Natural killer cell treated with Interleukin-12 subunit alpha and Interleukin-12 subunit beta and Interleukin-15 and Interleukin-18, amount 100 ng/mL, for 72 hours (primary cell): Measurements from ENCODE around the gene VEGFB. TPM values are rescaled to one million over a fixed set of nuclear protein-coding genes. Genes with fewer than 3 reads are reported as not detected.

ENCODE experiments used
- ATAC-seq, 2 donors: fragments of 150-1000 bp; cut with Tn5 transposase in 1 of 2; sonication (Bioruptor Pico), chemical (Tn5 transposase) in 1 of 2; 2 replicates each; pipeline ENCODE4 v1.10.0; 2021
- DNase-seq: peaks from one replicate; pipeline ENCODE4 v3.0.0; 2022; ENCODE audit warnings: low spot score
- H3K27ac Mint-ChIP-seq, 2 donors: 1 replicate in 1 of 2; 2 replicates in 1 of 2; pipeline ENCODE4 v1.8.0; 2022; ENCODE audit warnings: mixed read lengths in 2 of 2, mild to moderate bottlenecking in 1 of 2, moderate library complexity in 1 of 2
- H3K27me3 Mint-ChIP-seq, 2 donors: 1 replicate in 1 of 2; 2 replicates in 1 of 2; pipeline ENCODE4 v1.8.0; 2022; ENCODE audit warnings: mixed read lengths in 2 of 2
- H3K36me3 Mint-ChIP-seq: one replicate; pipeline ENCODE4 v1.8.0; 2022; ENCODE audit warnings: mixed read lengths
- H3K4me1 Mint-ChIP-seq, 2 donors: 1 replicate in 1 of 2; 2 replicates in 1 of 2; pipeline ENCODE4 v1.8.0; 2022; ENCODE audit warnings: low read depth in 2 of 2, mixed read lengths in 2 of 2, mild to moderate bottlenecking in 1 of 2
- H3K4me3 Mint-ChIP-seq: one replicate; pipeline ENCODE4 v1.8.0; 2022; ENCODE audit warnings: mixed read lengths
- H3K9me3 Mint-ChIP-seq: 2 replicates; pipeline ENCODE4 v1.8.0; 2022; ENCODE audit warnings: mixed read lengths
- total RNA-seq, 2 donors: library from RNA; stranded (reverse); gene quantifications; one replicate each; pipeline ENCODE4 v1.2.3, GENCODE V29; 2022

The VEGFB gene
- total RNA-seq, 2 donors from 2014 or later = 38.7 to 42.3 TPM

DNA sequence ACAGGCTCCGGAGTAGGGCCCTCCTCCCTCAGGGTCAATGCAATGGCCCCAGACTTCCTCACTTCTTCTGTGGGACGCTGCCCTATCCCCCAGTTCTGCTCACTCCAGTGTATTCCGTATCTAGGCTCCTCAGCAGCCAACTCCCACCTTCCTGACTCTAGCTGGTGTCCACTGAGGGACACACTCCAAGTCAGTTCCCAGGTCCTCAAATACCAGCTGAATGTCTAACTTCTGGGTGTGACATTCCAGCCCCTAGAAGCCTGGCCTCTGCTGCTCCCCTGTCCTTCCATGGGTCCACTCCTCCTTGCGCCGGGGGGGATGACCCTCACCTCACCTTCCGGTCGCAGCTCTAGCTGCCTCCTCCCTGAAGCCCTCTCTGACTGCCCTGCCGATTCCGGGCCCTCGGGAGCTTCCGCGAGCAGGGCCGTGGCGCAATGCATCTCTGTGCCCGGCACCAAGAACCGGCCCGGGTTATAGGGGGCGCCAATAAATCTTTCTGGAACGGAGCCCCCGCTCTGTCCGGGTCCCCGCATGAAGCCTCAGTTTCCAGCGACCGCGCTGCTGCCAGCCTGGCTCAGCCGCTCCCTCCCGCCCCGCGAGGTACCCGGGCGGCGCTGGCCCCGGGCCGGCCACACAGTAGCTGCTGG lies 34.6 kb downstream of the VEGFB start:
- no peaks in the 10 kb centered on the region for H3K27me3 Mint-ChIP-seq

DNA sequence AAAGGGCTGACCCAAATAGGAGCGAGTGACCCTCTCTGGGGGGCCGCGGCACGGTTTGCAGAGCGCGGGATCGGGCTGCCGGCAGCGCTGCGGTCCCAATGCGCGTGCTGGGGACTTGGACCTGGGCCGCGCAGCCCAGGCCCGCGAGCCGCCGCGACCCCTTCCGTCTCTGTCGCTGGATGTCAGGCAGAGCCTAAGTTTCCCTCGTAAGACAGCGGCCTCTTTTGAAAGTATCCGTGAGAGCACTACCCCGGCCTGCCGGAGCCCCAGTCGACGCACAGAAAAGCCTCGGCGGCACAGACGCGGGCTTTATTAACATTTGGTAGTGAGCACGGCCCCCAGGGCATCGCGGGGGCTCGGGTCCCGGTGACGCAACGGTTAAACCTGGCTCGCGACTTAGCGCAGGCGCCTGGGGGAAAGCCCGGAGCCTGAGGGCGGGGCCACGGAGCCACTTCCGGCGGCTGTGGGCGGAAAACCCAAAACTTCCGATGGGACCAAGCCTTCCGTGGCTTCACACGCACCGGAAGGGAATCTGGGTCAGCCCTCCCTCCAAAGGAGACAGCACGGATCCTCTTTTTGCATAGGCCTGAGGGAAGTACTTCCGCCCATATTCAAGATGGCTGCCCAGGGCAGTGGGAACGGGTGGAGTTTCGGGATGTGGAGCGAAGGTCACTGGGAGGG lies 35.3 kb downstream of the VEGFB start:
- peak; percentile 87 to 92 for ATAC-seq
- H3K36me3 Mint-ChIP-seq = no peaks in the 10 kb centered on the region
- peak; percentile 98 for DNase-seq

More for the DNA sequence above, 34.6 kb downstream of the VEGFB start:
- ATAC-seq (peak; percentile 52 to 54), DNase-seq (peak; percentile 87)
- Mint-ChIP-seq H3K4me1 (peaks cover 26 to 30% of the 10 kb centered on the region in 2 donors), H3K36me3 (no peaks in the 10 kb centered on the region), H3K4me3 (peak overlapping the region; percentile 100), H3K27ac (peak overlapping the region; percentile 99), H3K9me3 (no peaks in the 10 kb centered on the region)

DNA sequence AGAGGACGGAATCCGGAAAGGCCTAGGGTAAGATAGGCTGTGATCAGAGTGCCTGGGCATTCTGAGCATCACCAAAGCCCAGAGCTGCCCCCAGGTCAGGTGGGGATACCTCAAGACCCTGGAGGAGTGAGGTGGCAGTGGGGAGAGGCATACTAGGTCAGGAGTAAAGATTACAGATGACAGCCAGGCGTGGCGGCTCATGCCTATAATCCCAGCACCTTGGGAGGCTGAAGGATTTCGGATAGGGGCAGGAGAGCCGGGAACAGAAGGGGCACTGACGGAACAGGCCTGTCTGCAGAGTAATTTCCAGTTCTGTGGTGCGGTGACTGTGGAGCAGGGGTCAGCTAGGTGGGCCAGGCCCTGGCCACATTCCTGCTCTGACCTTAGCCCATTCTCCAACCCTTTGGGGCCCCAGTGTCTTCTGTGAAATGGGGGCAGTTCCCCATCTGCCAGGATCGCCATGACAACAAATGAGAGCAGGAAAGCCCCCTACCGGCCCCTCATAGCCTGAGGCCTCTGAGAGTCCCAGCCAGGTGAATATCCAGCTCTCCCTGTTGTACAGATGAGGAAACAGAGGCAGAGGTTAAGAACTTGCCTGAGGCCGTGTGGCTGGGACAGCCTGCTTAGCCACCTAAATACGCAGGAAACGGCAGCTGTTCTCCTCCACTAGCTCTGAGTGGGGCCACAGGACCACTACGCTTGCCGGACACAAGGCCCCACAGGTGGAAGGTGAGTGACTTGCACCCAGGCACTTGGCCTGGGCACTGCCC lies 40.8 kb downstream of the VEGFB start:
- Mint-ChIP-seq H3K36me3 (no peaks in the 10 kb centered on the region), H3K27me3 (no peaks in the 10 kb centered on the region), H3K4me3 (no peak overlapping the region), H3K27ac (no peak overlapping the region), H3K9me3 (no peaks in the 10 kb centered on the region), H3K4me1 (peaks cover 6 to 7% of the 10 kb centered on the region in 2 donors)
- no peak for DNase-seq
- no peak for ATAC-seq

More for the DNA sequence above, 35.3 kb downstream of the VEGFB start:
- Mint-ChIP-seq H3K4me1 (peaks cover 26 to 30% of the 10 kb centered on the region in 2 donors), H3K27me3 (no peaks in the 10 kb centered on the region), H3K27ac (peak overlapping the region; percentile 99), H3K9me3 (no peaks in the 10 kb centered on the region), H3K4me3 (peak overlapping the region; percentile 100)

DNA sequence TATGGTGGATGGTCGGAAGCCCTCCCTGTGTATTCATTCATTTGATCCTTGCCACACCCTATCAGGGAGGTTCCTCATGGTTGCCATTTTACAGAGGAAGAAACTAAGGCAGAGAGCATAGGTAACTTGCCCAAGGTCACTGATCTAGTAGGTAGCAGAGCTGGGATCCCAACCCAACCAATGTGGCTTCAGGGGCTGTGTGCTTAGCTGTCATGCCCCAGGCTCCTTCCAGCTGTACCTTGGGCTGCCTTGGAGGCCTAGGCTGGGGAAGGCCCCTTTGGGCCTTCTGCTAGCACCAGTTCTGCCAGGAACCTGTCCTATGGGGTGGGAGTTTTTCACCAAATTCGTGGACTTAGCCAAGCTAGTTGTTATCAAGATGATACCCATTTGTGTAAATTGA lies 41.5 kb downstream of the VEGFB start:
- Mint-ChIP-seq H3K27me3 (no peaks in the 10 kb centered on the region), H3K9me3 (no peaks in the 10 kb centered on the region), H3K36me3 (no peaks in the 10 kb centered on the region), H3K4me1 (peaks cover 4 to 5% of the 10 kb centered on the region in 2 donors), H3K27ac (no peak overlapping the region), H3K4me3 (no peak overlapping the region)
- no peak for ATAC-seq
- DNase-seq = no peak

DNA sequence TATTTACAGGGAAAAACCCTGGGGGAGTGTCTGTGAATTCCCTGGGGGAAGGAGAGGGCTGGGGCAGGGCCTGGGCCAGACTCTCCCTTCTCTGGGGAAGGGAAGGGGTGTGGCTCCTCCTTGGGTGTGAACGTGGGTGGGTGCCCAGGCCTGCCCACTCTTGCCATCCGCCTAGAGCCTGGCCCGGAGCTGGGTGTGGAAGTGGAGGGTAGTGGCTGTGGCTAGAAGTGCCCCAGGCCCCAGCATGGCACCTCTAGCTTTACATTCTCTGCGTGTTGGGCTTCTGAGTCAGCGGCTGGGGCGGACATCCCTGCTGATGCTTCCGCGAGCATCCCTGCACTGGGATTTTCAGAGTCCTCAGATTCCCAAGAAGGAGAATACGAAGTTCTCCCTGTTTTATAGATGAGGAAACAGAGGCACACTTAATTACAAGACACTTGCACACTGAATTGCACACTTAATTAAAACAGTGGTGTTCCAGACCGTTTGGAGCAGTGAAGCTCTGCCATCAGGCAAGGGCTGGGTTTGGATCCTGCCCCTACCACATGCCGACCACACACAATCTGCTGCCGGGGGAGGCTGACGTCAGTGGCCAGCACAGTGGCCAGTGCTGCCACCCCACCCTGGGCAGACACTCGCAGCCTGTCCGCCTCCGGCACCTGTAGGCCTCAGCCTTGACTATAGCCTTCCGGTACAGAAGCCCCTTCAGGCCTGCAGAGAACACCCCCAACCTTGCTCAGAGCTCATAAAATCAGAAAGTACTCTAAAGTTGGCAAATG lies 42.5 kb downstream of the VEGFB start:
- ATAC-seq (no peak), DNase-seq (no peak)
- Mint-ChIP-seq H3K27ac (no peak overlapping the region), H3K36me3 (no peaks in the 10 kb centered on the region), H3K4me1 (peaks cover 3 to 9% of the 10 kb centered on the region in 2 donors), H3K27me3 (no peaks in the 10 kb centered on the region), H3K4me3 (no peak overlapping the region), H3K9me3 (no peaks in the 10 kb centered on the region)

DNA sequence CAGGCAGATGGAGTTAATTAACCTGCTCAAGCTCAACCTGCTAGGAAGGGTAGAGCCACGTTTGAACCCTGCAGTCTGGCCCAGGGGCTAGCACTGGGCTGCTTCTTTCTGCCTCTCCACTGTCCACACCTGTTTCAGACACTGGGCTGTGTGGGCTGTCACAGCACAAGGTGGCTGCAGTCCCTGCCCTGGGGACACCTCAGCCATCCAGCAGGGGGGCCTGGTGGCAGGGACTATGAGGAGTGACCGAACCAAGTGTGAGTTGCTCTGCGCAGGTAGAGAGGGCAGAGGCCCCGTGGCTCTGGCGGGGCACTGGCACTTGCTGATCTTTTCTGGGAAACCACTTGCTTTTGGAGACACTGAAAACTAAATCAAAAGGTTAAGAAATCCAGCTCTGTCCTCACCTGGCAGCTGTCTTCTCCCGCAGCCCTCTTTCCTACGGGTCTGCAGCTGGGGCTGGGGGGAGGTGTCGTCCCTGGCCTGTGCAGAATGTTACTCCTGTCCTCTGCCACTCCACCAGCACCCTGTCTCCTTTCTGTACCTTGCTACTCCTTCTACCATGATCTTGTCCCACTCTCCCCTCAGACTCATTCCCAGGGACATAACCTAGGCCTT lies 44.3 kb downstream of the VEGFB start:
- Mint-ChIP-seq H3K27ac (no peak overlapping the region), H3K4me1 (peaks cover 0 to 12% of the 10 kb centered on the region in 2 donors), H3K27me3 (no peaks in the 10 kb centered on the region), H3K9me3 (no peaks in the 10 kb centered on the region), H3K4me3 (no peak overlapping the region), H3K36me3 (no peaks in the 10 kb centered on the region)
- no peak for DNase-seq
- no peak for ATAC-seq

DNA sequence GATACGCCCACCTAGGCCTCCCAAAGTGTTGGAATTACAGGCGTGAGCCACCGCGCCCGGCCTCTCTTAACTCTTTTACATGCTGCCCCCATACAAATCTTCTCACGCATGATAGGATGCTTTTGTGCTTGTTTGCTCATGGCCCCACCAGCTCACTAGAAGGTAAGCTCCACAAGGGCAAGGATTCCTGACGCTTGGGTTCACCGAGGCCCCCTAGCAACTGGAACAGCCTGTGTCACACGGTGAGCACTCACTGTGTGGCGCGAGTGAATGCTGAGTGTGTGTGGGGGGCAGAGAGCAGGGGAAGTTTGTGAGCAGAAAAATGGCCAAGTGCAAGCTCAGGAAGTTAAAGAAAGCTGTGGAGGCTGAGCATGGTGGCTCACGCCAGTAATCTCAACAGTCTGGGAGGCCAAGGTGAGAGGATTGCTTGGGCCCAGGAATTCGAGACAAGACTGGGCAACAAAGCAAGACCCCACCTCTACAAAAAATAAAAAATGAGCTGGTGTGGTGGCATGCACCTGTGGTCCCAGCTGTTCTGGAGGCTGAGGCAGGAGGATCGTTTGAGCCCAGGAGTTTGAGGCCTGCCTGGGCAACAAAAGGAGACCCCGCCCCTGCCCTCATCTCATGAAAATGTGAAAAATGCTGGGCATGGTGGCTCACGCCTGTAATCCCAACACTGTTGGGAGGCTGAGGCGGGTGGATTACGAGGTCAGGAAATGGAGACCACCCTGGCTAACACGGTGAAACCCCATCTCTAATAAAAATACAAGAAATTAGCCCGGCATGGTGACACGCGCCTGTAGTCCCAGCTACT lies 47.8 kb downstream of the VEGFB start:
- Mint-ChIP-seq H3K27ac (no peak overlapping the region), H3K4me1 (peaks cover 14 to 21% of the 10 kb centered on the region in 2 donors), H3K27me3 (no peaks in the 10 kb centered on the region), H3K9me3 (no peaks in the 10 kb centered on the region), H3K36me3 (no peaks in the 10 kb centered on the region), H3K4me3 (no peak overlapping the region)
- DNase-seq (no peak), ATAC-seq (no peak)

DNA sequence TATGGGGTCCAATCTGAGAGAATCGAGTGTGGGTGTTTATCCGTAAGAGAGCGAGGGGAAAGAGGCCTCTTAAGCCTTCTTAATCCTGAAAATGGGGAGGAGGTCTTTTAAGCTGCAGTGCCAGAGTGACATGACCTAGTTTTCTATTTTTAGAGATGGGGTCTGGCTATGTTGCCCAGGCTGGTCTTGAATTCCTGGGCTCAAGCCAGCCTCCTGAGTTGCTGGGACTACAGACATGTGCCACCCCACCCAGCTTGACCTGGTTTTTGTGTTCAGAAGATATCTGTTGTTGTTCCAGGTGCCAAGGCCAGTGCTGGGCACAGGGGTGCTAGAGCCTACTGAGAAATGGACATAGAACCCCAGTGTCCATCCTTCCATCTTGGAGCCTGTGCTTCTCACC lies 48.7 kb downstream of the VEGFB start:
- H3K27ac Mint-ChIP-seq = no peak overlapping the region

DNA sequence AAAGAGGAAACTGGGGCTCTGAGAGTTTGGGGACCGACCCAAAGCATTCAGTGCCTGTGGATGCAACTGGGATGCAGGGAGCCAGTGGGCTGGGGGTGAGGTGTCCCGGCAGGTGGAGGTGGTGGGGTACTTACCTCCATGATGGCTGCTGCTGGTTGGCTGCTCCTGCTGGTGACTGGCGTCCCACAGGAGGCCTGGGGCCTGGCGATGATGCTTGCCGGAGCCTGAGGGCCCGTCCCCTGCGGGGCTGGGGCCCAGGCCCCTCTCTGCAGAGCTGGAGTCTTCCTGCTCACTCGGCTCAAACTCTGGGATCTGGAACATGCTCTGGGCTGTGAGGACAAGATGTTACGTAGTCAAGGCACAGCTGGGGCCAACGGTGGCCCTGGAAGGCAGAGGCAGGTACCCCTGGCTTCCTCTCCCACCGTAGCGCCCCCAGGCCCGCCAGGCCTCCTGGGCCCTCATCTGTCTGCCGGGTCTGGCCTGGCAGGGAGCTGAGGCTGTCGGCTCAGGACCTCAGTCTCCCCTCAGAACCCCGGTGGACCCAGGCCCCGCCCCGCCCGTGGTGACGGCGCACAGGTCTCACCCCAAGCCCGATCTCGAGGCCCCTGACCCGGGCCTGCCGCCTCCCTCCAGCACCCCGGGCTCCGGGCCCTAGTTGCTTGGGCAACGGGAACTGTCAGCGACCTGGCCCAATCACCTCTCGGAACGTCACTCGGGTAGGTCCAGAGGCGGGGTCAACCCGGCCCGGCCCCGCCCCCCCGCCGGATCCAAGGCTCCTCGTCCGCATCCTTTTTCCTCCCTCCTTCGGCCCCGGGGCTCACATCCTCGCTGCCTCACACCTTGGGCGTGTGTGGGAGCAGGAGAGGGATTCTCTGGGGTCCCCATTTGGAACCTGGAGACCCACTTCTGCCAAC lies 49.9 kb downstream of the VEGFB start, which contains the start of gene BAD:
Gene BAD (minus strand): TSS at position 618 of the 914 bp plus-strand sequence. CDS start 297 bp downstream, at position 321.
- peak; percentile 94 for DNase-seq
- ATAC-seq = peak; percentile 91 to 92
- Mint-ChIP-seq H3K27ac (peak within 1 kb of the TSS; percentile 82 to 83), H3K4me1 (peaks cover 14 to 22% of the 10 kb centered on the region in 2 donors), H3K4me3 (peak within 1 kb of the TSS; percentile 85), H3K9me3 (no peaks in the 10 kb centered on the region), H3K36me3 (no peaks in the 10 kb centered on the region), H3K27me3 (no peaks in the 10 kb centered on the region)

More for the DNA sequence above, 48.7 kb downstream of the VEGFB start:
- DNase-seq (no peak), ATAC-seq (no peak)
- H3K4me1 Mint-ChIP-seq = peaks cover 14 to 22% of the 10 kb centered on the region in 2 donors
- no peaks in the 10 kb centered on the region for H3K27me3 Mint-ChIP-seq
- no peaks in the 10 kb centered on the region for H3K9me3 Mint-ChIP-seq
- no peaks in the 10 kb centered on the region for H3K36me3 Mint-ChIP-seq
- peak overlapping the region; percentile 66 for H3K4me3 Mint-ChIP-seq

DNA sequence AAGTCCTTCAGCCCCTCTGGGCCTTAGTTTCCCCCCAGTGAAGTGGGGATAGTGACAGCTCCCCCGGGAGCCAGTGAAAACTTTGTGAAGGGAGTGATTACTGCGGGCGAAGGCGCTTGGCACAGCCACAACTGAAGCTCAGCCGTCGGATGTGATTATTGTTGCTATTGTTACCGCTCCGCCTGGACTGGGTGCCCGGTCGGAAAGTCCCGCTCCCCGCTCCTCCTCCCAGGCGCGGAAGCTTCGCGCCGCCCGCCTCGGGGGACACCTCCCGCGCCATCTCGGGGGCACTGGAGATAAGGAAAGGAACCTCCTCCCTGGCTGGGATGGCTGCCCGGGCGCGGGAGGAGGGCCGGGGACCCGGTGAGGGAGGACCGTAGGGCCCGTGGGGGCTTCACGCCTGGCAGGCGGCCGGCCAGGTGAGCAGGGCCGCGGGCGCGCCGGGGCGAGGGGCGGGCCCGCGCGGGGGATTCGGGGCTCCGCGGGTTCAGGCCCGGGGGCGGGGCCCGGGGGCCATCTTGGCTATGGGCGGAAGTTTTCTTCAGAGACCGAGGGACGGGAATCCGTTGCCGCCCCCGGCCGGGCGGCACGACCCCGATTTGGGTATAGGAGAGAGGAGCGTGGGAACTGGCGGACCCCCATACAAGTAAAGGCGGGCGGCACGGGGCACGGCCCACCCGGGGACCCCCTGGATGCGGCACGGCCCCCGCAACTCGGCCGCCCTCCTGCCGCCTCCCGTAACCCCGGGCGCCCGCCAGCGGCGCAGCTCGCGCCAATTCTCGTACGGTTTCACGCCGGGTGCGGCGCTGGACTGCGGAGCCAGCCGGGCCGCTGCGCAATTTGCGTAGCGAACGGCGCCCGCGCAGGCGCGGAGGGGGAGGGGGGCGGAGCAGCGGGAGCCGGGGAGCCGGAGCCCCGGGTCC lies 50.8 kb downstream of the VEGFB start, which contains the start of gene GPR137:
Gene GPR137 (plus strand): TSS at position 887 of the 923 bp plus-strand sequence. CDS start 677 bp downstream, outside the sequence.
- no peaks in the 10 kb centered on the region for H3K9me3 Mint-ChIP-seq
- no peaks in the 10 kb centered on the region for H3K27me3 Mint-ChIP-seq
- ATAC-seq (peak; percentile 78 to 85), DNase-seq (peak; percentile 93)
- peak within 1 kb of the TSS; percentile 82 to 83 for H3K27ac Mint-ChIP-seq
- peak within 1 kb of the TSS; percentile 85 for H3K4me3 Mint-ChIP-seq
- no peaks in the 10 kb centered on the region for H3K36me3 Mint-ChIP-seq
- H3K4me1 Mint-ChIP-seq = peaks cover 14 to 22% of the 10 kb centered on the region in 2 donors
